GM21737 (cell line): ENCODE results near the gene TEX44.
A peak's percentile ranks its signal among the peaks of the same experiment; 100 is the strongest.
"Not testable (repeated sequence)": the region's sequence is repeated elsewhere in the genome, so short reads cannot be mapped to it uniquely, and the experiment has no call there.

Experiments used
- ATAC-seq: cut with Tn5 transposase; IDR thresholded peaks from one replicate; pipeline ENCODE4 v1.9.1; 2021; ENCODE audit warnings: mild to moderate bottlenecking, moderate library complexity; ENCODE audit not compliant: unreplicated experiment

TEX44 gene

DNA sequence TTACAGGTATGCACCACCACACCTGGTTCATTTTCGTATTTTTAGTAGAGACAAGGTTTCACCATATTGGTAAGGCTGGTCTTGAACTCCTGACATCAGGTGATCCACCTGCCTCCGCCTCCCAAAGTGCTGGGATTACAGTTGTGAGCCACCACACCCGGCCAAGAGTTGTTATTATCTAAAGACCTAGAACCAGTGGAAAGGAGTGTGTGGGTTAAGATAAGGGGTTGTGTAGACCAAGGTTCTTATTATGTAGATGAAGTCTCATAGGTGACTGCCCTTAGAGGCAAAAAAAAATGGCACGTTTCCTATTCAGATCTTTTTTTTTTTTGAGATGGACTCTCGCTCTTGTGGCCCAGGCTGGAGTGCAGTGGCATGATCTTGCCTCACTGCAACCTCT lies 21.7 kb upstream of the TEX44 start:
- ATAC-seq, result not testable (repeated sequence)

DNA sequence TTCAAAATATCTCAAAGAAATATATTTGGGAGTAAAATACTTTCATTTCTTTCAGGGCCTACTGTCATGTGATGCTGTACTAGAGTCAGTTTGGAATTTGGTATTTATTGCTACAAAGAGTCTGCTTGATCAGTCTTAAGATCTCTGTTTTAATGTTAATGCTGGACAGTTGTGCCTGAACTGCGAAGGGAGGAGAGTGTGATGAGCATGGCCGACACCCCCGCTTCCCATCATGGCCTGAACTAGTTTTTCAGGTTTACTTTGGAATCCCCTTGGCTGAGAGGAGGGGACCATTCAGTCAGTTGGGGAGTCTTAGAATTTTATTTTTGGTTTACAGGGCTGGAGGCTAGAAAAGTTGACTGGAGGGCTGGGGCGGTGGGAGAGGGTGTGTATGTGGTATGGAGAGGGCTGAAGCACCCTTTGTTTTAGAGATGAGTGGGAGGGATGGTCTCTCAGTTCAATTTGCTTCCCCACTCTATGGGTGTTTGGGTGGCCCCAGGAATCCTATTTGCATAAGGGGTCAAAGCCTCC lies 20.9 kb upstream of the TEX44 start:
- no peak for ATAC-seq

DNA sequence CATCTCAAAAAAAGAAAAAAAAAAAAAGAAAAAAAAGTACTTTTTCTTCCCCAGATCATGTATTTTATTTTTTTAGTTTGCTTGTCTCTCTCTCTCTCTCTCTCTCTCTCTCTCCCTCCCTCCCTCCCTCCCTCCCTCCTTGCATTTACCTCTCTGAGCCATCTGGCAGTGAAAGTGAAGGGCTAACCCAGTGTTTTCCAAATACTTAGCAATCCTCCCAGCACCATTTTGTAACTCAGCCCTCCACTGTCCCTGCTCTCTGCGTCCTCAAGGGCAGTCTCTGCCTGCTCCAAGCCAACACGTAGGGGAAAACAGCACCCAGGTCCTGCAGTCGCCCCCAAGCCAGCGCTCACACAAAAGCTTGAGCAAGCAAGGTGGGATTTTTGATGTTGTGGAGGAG lies 19.6 kb upstream of the TEX44 start:
- ATAC-seq, result no peak

DNA sequence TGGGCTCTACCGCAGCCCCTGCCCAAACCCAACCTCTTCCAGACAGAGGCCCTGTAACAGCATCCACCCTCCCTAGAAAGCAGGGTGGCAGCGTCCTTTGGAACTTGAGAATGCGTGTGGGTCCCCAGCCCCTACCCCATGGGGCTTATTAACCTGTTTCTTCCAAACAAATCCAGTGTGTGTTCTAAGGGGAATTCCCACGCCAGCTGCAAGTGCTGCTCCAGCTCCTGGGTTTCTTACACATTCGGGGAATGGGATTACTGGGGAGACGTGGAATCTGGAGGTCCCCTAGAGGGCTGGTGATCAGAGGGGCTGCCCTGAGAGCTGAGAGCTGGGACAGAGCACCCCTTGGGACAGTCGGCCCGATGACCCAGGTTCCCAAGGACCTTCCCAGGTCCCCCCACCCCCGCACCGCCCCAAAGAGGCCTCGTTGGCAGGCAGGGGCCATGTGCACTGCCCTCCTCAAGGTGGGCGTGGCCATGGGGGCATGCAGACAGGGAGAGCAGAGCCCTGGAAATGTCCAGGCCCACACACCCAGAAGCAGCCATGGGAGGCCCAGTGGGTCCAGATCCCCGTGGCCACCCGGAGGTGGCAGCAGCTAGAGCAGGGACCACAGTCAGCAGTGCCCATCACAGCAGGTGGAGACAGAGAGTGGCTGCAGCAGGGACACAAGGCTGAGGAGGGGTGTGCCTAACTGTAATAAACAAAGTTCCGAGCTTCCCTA lies 18.8 kb upstream of the TEX44 start:
- ATAC-seq, result no peak

DNA sequence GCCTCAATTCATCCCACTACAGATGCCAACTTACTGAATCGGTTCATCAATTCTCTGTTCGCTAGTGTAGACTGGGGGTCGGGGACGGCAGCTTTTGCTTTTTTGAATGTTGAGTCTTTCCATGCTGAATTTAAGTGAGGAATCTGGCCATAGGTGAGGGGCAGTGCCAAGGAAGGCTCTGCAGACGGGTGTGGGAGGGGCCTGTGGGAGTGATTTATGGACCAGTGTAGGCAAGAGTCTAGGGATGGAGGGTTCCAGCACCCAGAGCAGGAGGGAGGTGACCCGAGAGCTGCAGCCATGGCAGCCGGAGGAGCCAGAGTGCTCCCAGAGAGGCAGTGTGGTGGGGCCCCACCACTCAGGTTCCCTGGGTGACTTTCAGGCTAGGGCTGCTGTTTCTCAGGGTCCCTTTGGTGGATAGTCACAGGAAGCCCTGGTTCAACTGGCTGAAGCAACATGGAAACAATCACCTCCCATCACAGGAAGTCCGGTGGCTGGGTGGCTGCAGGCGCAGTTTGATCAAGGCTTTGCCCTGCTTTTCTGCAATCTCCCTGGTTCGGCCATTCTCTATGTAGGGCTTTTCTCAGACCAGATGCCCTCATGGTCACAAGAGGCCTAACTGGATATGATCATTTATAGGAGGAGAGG lies 16.9 kb upstream of the TEX44 start:
- no peak for ATAC-seq

DNA sequence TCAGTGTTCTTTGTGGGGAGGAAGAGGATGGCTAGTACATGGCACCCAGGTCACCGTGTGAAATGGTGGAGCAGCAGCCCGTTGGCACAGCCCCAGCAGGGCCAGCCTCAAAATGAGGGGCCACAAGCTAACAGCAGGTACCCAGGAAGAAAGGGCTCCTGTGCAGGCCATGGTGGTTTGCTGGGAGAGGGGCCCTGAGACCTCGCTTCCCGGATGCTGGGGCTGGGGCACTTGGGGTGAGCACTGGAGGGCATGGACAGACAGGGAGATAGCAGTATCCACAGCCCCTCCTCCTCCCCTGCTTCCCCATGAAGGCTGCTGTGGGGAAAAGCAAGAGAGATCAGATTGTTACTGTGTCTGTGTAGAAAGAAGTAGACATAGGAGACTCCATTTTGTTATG lies 16.2 kb upstream of the TEX44 start:
- no peak for ATAC-seq

DNA sequence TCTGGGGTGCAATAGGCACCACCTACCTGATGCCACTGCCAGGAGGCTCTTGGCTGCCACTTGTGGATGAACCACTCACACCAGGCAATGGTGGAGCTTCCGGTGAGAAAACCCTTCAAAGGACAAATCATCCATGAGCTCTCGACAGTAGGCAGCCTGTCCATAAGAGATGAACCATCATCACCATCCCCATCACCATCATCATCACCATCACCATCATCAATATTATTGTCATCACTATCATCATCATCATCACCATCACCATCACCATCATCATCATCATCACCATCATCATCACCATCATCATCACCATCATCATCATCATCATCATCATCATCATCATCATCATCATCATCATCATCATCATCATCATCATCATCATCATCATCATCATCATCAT lies 14.0 kb upstream of the TEX44 start:
- ATAC-seq, result not testable (repeated sequence)

DNA sequence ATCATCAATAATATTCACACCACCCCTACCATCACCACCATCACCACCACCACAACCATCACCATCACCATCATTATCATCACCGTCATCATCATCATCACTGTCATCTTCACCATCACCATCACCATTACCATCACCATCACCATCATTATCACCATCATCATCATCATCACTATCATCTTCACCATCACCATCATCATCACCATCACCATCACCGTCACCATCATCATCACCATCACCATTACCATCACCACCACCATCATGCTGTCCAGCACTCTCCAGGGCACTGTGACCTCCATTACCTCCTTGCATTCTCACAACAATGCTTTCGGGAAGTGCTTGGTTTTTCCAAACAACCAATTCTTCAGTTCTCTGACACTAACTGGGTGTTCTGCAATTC lies 13.1 kb upstream of the TEX44 start:
- no peak for ATAC-seq

DNA sequence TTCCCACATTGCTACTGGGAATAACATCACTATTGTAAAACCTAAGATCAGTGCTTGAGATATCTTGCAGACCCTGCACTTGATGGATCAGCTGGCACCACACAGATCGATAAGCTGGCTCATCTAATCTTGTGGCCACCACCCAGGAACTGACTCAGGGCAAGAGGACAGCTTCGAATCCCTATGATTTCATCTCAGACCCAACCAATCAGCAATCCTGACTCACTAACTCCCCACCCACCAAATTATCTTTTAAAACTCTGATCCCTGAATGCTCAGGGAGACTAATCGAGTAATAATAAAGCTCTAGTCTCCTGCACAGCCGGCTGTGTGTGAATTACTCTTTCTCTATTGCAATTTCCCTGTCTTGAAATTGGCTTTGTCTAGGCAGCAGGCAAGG lies 11.3 kb upstream of the TEX44 start:
- ATAC-seq, result no peak

DNA sequence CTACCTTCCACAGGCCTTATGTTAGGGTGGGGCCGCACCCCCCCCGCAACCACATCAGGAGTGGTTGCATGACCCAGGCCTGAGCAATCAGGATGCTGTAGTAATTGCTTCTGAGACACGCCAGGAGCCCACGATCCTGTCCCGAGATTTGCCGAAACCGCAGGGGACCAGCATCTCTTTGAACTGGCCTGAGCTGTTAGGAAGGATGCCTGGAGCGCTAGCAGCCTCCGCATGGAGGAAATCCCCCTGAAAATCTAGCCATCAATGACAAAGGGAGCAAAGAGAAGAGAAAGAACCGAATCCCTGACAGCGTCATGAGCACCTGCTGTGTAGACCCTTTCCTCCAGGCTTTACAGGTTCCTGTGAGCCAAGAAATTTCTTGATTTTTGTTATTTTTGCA lies 8.7 kb upstream of the TEX44 start:
- no peak for ATAC-seq

DNA sequence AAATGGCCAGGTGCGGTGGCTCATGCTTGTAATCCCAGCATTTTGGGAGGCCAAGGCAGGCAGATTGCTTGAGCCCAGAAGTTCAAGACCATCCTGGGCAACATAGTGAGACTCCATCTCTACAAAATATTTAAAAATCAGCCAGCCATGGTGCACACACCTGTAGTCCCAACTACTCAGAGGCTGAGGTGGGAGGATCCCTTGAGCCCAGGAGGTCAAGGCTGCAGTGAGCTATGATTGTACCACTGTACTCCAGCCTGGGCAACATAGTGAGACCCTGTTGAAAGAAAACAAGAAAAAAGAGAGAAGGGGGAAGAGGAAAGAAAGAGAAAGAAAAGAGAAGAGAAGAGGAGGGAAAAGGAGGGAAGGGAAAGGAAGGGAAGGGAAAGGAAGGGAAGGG lies 4.9 kb upstream of the TEX44 start:
- ATAC-seq, result not testable (repeated sequence)

DNA sequence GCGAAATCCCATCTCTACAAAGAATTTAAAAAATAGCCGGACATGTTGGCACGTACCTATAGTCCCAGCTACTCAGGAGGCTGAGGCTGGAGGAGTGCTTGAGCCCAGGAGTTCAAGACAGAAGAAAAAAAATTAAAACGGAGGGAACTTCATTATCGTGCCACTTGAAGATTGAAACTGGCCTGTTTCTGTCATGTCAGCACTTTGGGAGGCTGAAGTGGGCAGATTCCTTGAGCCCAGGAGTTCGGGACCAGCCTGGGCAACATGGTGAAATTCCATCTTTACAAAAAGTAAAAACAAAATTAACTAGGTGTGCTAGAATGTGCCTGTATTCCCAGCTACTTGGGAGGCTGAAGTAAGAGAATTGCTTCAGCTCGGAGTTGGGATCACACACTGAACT lies 3.0 kb upstream of the TEX44 start:
- ATAC-seq, result no peak

DNA sequence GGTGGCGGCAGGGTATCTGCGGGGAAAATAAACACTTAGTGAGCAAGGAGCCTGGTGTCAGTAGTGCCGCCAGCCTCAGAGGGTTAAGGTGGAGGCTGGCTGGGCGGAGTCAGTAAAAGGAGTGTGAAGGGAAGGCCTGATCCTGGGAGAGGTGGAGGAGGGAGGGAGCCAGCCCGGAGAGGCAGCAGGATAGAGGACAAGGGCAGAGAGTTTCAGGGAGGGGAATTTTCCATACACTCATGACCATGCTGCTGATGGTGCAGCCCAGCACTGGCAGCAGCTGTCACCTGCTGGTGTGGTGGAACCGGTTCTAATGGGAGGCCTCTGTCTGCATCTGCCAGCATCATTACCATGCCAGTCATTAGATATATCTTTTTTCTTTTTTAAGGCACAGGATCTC lies 2.0 kb upstream of the TEX44 start:
- no peak for ATAC-seq

DNA sequence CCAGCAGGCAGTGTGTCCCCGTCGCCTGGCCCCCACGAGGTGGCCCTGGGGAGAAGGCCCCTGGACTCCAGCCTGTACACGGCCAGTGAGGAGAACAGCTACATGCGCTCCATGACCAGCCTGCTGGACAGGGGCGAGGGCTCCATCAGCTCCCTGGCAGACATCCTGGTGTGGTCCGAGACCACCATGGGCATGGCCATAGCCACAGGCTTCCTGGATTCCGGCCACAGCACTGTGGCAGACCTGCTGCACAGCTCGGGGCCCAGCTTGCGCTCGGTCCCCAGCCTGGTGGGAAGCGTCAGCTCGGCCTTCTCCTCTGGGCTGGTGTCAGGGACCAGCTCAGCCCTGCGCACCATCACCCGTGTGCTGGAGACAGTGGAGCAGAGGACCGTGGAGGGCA lies 1.0 kb downstream of the TEX44 start:
- ATAC-seq, result no peak

DNA sequence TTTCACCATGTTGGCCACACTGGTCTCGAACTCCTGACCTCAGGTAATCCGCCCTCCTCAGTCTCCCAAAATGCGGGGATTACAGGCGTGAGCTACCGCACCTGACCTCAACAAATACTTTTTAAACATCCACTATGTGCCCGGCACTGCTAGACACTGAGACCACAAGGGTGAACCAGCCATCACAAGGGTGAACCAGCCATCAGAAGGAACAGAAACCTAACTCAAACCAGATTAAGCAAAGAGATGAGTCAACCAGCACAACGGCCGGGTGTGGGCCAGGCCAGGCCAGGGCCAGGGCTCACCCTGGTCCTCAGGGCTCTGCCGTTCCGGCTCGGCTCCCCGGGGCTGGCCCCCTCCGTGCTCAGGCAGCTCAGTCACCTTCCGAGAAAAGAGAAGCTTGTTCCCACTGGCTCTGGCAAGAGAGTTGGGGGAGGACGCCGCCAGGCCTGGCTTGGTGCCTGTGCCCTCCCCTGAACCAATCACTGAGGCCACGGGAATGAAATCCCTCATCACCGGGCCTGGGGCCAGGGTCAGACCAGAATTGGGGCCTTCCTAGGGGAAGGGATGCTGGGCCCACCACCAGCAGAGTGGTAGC lies 4.4 kb downstream of the TEX44 start:
- no peak for ATAC-seq

DNA sequence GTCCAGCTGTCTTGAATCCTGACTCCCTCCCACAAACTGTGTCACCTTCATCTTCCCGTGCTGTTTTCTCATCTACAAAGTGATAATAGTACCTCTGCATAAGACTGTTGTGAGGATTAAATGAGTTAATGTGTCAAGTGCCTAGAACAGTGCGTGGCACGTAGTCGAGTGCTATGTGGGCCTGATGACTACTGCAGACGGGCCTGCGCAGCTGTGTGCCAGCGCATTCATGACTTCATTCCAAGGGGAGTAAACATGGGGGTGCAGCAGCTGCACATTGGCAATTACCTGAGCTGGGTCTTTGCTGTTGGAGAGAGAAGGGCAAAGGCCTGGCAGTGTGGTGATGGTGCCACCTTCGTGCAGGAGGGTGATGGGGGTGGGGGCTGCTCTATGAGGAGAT lies 5.0 kb downstream of the TEX44 start:
- no peak for ATAC-seq

DNA sequence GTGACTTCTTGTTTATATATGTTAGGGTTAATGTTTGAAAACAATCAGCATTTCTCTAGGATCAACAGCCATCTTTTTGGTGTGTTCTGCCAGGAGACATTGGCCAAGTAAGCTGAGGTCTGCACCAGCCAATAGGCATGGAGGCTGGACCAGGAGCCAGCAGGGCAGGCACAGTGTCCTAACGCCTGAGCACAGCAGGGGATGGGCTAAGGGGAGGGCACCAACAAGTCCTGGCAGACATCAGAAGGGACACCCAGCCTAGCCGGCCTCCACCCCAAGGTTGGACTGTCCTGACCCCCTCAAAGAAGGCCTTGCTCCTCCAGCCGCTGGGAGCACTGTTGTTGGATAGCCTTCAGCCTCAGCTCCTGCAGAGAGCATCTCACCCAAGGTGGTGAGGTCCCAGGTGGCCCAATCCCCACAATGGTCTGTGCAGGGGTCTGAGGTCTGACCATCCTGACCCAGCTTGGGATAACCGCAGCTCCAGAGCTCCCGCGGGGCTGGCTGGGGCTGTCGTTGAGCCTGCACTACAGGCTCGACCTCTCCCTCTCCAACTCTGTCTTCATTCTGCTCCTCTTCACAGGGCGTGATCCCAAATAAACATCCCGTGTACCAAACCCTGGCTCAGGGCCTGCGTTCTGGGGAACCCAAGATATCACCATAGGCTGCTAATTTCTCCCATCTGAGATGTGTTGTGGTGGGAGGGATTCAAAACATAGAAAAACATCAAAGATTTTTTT lies 8.1 kb downstream of the TEX44 start:
- no peak for ATAC-seq

DNA sequence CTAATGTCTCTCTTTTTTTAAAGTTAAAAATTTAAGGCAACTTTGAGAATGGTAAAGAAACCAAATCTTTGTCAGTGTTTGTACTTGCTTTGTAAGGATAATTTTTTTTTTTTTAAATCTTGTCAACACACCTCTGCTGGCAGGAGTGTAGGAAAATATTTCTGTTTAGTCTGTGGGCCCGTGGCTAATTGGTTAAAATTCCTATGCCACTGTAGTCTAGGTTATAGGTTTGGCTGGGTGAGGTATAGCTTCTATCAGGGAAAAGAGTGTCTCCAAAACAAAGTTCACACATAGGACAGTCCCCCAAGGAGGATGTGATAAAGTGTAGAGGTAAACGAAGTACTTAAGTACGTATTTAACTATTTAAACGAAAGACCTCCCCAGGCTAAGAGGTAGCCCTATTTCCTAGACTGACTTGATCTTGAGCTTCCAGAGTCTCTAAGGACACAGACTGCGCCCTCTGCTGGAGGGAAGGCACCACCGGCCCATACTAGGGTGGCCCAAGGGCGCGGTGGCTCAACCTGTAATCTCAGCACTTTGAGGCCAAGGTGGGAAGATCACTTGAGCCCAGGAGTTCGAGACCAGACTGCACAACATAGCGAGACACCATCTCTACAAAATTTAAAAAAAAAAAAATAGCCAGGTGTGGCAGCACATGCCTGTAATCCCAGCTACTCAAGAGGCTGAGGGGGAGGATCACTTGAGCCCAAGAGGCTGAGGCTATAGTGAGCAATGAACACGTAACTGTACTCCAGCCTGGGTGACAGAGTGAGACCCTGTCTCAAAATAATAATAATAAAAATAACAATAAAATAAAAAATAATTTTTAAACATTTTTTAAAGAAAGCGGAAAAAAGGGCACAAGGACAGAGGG lies 8.9 kb downstream of the TEX44 start:
- no peak for ATAC-seq

DNA sequence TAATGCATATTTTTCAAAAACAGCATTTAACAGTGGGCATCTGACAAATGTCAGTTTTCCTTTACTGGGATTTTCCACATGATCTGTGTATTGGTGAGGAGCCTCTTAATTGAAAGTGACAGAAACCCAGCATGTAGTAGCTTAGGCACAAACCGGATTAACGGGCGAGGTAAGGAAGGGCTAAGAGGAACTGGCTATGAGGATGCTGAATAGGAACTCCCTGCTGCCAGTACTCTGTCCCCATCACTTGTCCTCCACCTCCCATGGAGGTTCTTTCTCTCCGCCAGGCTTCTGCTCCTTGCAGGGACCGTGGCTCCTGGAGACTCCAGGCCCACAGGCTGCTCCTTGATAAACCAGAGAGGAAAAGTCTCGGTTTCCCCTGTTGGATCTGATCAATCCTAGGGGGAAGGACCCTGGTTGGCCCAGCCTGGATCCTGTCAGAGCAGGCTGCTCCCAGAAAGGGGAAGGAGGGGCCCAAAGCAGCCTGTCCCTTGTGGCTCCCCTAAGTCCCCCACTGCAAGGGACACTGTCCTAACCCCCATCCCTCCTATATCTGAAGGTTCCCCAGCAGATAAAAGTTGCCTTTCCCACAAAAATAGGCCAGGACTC lies 10.3 kb downstream of the TEX44 start:
- no peak for ATAC-seq

DNA sequence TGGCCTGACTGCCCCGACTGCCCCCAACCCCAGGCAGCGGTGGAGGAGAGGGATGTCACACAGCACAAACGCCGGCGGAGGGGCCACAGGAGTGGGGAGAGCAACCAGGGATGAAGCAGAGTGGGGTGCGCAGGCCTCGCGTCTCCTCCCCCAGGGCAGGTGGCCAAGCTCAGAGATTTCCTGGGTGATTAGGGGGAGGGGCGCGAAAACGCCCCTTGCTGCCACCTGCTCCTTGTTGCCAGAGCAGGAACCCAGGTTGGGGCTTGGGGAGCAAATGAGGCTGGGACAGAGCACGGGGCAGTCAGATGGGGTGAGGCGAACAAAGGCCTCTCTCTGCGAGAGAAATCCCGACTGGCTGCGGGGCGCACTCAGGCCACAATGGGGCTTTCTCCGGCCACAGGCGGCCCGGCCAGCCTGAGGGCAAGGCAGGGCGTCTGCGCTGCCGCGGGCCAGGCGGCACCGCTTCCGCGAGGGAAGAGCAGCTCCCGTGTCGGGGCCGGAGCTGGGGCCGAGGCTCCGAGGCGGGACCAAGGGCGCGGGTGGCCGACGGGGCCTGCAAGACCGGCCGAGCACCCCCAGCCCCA lies 11.5 kb downstream of the TEX44 start:
- peak; percentile 39 for ATAC-seq
